Nephron (organoid): ENCODE data around the gene WASF2.
A peak's percentile ranks its signal among the peaks of the same experiment; 100 is the strongest.
"Not testable (repeated sequence)": the region's sequence is repeated elsewhere in the genome, so short reads cannot be mapped to it uniquely, and the experiment has no call there.

Experiments used
- H3K27ac Mint-ChIP-seq, 3 experiments: 2 replicates each; pipeline ENCODE4 v1.8.0; 2020; ENCODE audit warnings: mixed read lengths in 3 of 3, mild to moderate bottlenecking in 2 of 3, moderate library complexity in 1 of 3
- H3K27me3 Mint-ChIP-seq: 2 replicates; pipeline ENCODE4 v1.8.0; 2021; ENCODE audit warnings: low read depth, mild to moderate bottlenecking, moderate library complexity, mixed read lengths
- H3K36me3 Mint-ChIP-seq: 2 replicates; pipeline ENCODE4 v1.8.0; 2020; ENCODE audit warnings: low read depth, mixed read lengths
- H3K4me1 Mint-ChIP-seq: 2 replicates; pipeline ENCODE4 v1.8.0; 2020; ENCODE audit warnings: mixed read lengths
- H3K4me3 Mint-ChIP-seq, 3 experiments: 2 replicates each; pipeline ENCODE4 v1.8.0; 2020; ENCODE audit warnings: mild to moderate bottlenecking in 3 of 3, mixed read lengths in 3 of 3, moderate library complexity in 2 of 3
- H3K9me3 Mint-ChIP-seq: 2 replicates; pipeline ENCODE4 v1.8.0; 2020; ENCODE audit warnings: mixed read lengths
- TF ChIP-seq, protein P1 (sequence below), 3 experiments: fragments of 200-600 bp; sonication (generic); IDR thresholded peaks; one replicate each; pipeline ENCODE4 v1.5.0; 2021; ENCODE audit warnings: antibody characterized with exemption in 3 of 3; ENCODE audit not compliant: unreplicated experiment in 3 of 3

The WASF2 gene

DNA sequence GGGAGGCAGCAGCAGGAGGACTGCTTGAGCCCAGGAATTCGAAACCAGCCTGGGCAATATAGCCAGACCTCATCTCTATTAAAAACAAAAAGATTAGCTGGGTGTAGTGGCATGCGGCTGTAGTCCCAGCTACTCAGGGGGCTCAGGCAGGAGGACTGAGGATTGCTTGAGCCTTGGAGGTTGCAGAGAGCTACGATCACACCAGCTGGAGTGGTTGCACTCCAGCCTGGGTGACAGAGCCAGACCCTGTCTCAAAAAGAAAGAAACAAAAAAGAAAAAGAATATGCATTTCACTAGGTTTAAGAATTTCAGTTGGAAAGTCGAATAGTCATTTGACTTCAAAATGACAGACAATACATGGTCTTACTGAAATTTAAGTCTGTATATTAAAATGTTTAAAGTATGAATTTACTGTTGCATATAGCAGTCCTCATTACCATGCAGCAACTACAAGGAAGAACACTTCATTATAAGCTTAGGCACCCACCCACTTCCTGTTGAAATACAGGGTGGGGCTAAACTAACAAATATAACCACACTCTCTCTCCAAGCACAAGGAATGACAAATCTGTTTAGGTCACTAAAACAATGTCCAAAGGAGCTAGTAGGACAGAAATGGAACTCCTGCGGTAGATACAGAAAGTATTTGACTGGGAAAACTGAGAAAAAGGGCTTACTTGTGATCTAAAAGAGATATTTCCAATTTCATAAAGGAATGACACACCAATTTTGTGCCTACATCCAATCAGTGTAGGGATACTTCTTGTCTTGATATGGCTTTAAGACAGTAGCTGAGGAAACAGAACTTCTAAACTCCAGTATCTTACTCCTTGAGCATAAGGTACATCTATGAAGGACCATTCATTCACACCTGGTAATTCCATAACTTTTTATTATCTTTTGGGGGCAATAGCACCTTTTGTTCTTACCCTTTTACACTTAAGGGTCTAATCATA, 53.5 kb downstream of the WASF2 start:
- Mint-ChIP-seq H3K4me1 (peaks cover 66% of the 10 kb centered on the region), H3K36me3 (peaks cover 14% of the 10 kb centered on the region), H3K27ac (peak overlapping the region; percentile 49 to 84 (median 77)), H3K27me3 (no peaks in the 10 kb centered on the region), H3K9me3 (no peaks in the 10 kb centered on the region), H3K4me3 (peak overlapping the region in 2 of 3 experiments; percentile 8 to 18)
- TF ChIP-seq, protein P1, sequence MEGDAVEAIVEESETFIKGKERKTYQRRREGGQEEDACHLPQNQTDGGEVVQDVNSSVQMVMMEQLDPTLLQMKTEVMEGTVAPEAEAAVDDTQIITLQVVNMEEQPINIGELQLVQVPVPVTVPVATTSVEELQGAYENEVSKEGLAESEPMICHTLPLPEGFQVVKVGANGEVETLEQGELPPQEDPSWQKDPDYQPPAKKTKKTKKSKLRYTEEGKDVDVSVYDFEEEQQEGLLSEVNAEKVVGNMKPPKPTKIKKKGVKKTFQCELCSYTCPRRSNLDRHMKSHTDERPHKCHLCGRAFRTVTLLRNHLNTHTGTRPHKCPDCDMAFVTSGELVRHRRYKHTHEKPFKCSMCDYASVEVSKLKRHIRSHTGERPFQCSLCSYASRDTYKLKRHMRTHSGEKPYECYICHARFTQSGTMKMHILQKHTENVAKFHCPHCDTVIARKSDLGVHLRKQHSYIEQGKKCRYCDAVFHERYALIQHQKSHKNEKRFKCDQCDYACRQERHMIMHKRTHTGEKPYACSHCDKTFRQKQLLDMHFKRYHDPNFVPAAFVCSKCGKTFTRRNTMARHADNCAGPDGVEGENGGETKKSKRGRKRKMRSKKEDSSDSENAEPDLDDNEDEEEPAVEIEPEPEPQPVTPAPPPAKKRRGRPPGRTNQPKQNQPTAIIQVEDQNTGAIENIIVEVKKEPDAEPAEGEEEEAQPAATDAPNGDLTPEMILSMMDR (IDR thresholded peaks at IDR 0.05; ENCODE audit: unreplicated experiment in 3 of 3), result no peak

DNA sequence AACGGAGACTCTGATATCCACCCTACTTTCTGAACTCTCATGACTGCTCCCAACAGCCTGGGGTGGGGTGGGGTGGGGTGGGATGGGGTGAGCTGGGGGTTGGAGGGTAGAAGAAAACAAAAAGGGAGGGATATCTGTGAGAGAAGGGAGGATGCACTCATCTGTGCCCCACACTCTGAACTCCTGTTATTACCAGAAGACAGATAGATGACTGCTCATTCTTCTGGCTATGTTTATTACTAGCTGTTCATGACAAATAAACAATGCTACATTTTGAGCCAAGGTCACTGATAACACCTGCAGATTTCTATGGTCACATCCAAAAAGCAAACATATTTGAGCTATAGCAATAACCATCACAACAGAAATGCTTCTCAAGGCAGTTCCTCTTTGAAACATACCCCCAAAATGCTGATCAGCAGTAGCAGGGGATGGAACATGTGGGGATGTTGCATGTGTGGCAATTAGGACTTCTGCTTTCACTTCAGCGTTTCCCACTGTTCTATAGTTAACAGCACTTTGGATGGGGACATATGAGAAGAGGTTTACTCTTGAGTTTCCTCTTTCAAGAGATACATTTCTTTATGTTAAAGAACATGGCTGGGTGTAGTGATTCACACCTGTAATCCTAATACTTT, 54.3 kb downstream of the WASF2 start:
- Mint-ChIP-seq H3K27me3 (no peaks in the 10 kb centered on the region), H3K4me3 (no peak overlapping the region), H3K4me1 (peaks cover 74% of the 10 kb centered on the region), H3K27ac (peak overlapping the region; percentile 52 to 84 (median 69)), H3K9me3 (no peaks in the 10 kb centered on the region), H3K36me3 (peaks cover 14% of the 10 kb centered on the region)
- TF ChIP-seq, protein P1 (IDR thresholded peaks at IDR 0.05; ENCODE audit: unreplicated experiment in 3 of 3), result no peak

DNA sequence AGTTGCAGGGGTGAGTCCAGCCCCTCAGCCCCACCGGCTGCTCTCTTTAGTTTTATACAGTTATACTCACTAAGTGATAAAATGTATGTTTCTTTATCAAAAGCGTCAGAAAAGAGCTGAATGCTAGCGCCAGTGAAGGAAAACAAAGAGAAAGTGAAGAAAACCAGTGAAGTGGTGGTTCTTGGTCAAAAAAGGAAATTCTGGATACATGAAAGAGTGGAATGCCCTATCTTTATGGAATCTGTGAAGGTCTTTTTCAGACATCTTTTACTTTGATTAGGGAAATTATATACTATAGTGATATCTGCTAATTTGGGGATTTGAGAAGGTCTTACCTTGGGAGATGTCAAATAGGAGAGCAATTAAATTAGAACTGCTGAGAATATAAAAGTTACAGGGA, 56.3 kb downstream of the WASF2 start:
- TF ChIP-seq, protein P1 (IDR thresholded peaks at IDR 0.05; ENCODE audit: unreplicated experiment in 3 of 3), result no peak
- Mint-ChIP-seq H3K9me3 (no peaks in the 10 kb centered on the region), H3K36me3 (no peaks in the 10 kb centered on the region), H3K27ac (peak overlapping the region; percentile 68 to 81 (median 70)), H3K4me3 (no peak overlapping the region), H3K27me3 (no peaks in the 10 kb centered on the region), H3K4me1 (peaks cover 70% of the 10 kb centered on the region)

DNA sequence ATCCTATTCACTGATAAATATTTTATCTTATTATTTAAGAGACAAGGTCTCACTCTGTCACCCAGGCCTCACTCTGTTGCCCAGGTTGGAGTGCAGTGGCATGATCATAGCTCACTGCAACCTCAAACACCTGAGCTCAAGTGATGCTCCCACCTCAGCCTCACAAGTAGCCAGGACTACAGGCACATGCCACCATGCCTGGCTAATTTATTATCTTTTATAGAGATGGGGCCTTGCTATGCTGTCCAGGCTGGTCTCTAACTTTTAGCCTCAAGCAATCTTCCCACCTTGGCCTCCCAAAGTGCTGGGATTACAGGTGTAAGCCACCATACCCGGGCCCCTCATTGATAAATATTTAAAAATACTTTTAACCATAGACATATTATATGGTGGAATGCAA, 57.2 kb downstream of the WASF2 start:
- H3K27me3 Mint-ChIP-seq, H3K4me3 Mint-ChIP-seq, H3K9me3 Mint-ChIP-seq, H3K36me3 Mint-ChIP-seq: not testable (repeated sequence)
- H3K27ac Mint-ChIP-seq, result peak overlapping the region in 1 of 3 experiments; percentile 70
- H3K4me1 Mint-ChIP-seq, result peaks cover 70% of the 10 kb centered on the region

DNA sequence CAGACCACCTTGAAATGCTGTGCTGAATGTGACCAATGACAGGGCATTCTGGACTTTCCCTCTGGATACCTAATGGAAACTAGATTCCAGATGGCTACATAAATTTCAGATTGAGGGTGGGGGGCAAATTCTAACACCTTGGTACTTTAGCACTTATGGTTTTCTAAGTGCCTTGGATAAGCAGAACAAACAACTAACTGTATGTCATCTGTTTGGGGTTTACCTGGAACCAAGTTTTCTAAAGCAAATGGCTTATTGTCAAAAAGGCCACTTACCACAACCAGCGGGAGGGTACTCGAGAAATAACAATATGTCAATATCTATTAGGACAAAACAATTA, 58.4 kb downstream of the WASF2 start:
- Mint-ChIP-seq H3K27me3 (no peaks in the 10 kb centered on the region), H3K36me3 (peaks cover 15% of the 10 kb centered on the region), H3K9me3 (no peaks in the 10 kb centered on the region), H3K4me3 (no peak overlapping the region), H3K4me1 (peaks cover 68% of the 10 kb centered on the region), H3K27ac (peak overlapping the region; percentile 77 to 90 (median 78))
- TF ChIP-seq, protein P1 (IDR thresholded peaks at IDR 0.05; ENCODE audit: unreplicated experiment in 3 of 3), result no peak

DNA sequence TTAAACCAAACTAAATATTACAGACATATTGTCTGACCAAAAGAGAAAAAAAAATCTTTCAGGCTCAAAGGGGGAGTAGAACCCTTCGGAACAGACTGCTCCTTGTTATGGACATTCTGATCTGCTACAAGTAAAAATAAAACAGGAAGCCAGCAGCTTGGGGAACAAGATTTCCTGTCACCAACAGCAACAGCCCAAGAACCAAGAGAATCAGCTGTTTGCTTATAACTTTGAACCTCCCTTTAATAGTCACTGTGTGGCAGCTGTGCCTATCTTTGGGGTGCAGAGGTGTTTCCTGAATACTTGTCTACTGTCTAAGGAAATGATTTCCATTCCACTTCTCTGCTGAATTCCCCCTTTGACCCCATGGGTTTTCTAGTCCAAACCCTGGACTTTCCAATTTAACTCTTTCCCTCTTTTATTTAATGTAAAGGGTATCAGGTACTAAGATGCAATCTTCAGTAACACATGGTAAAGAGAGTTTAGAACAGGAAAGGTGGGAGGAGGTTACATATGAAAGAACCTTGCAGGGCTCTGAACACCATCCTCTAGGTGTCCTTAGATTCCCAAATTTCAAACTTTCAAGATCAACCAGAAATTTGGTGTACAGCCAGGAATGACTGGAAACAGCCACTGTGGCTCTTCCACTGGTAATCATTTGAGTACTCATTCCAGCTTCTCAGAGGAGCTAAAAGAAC, 58.9 kb downstream of the WASF2 start:
- peak overlapping the region; percentile 77 to 90 (median 78) for H3K27ac Mint-ChIP-seq
- TF ChIP-seq, protein P1 (IDR thresholded peaks at IDR 0.05; ENCODE audit: unreplicated experiment in 3 of 3), result no peak
- peaks cover 18% of the 10 kb centered on the region for H3K36me3 Mint-ChIP-seq
- no peaks in the 10 kb centered on the region for H3K9me3 Mint-ChIP-seq
- peaks cover 66% of the 10 kb centered on the region for H3K4me1 Mint-ChIP-seq
- no peak overlapping the region for H3K4me3 Mint-ChIP-seq
- no peaks in the 10 kb centered on the region for H3K27me3 Mint-ChIP-seq
